GM19099 (cell line): ENCODE measurements around the gene PRC1.
A peak's percentile ranks its signal among the peaks of the same experiment; 100 is the strongest.

ENCODE experiments used
- POLR2A ChIP-seq: IDR thresholded peaks from 3 replicates; pipeline ENCODE4 v1.6.1; 2011; ENCODE audit warnings: low read depth; ENCODE audit not compliant: insufficient read length; ENCODE audit errors: extremely low read depth

The PRC1 gene

GRCh38 chr15:90933301-90933700 is 61.0 kb downstream of the PRC1 start:
- TF ChIP-seq POLR2A, result no peak

GRCh38 chr15:90932660-90932991 is 61.7 kb downstream of the PRC1 start:
- no peak for TF ChIP-seq POLR2A

GRCh38 chr15:90931828-90932659 is 62.3 kb downstream of the PRC1 start, which contains the start of gene HDDC3:
HDDC3 (minus strand) TSS chr15:90932549; CDS start chr15:90932540, 9 bp downstream.
- TF ChIP-seq POLR2A, result peak; percentile 82

- TF ChIP-seq POLR2A, result no peak
Observed at GRCh38 chr15:90931575-90931827, 62.8 kb downstream of the PRC1 start.

GRCh38 chr15:90930861-90931574 is 63.3 kb downstream of the PRC1 start:
- peak; percentile 18 for TF ChIP-seq POLR2A

GRCh38 chr15:90929246-90930019 is 64.9 kb downstream of the PRC1 start:
- TF ChIP-seq POLR2A, result no peak

GRCh38 chr15:90924375-90924774 is 70.0 kb downstream of the PRC1 start:
- TF ChIP-seq POLR2A, result peak; percentile 29

GRCh38 chr15:90922712-90923322 is 71.5 kb downstream of the PRC1 start:
- TF ChIP-seq POLR2A, result peak; percentile 17

GRCh38 chr15:90921887-90922286 is 72.4 kb downstream of the PRC1 start:
- TF ChIP-seq POLR2A, result no peak

- TF ChIP-seq POLR2A, result no peak
Observed at GRCh38 chr15:90918835-90919234, 75.5 kb downstream of the PRC1 start.

- TF ChIP-seq POLR2A, result no peak
Observed at GRCh38 chr15:90918034-90918788, 76.1 kb downstream of the PRC1 start.

- TF ChIP-seq POLR2A, result no peak
Observed at GRCh38 chr15:90917569-90917968, 76.8 kb downstream of the PRC1 start.

GRCh38 chr15:90916461-90916860 is 77.9 kb downstream of the PRC1 start:
- no peak for TF ChIP-seq POLR2A
